Measurements from ENCODE around the gene IGFL4. TPM values are rescaled to one million over a fixed set of nuclear protein-coding genes. Genes with fewer than 3 reads are reported as not detected.

Gene IGFL4
- total RNA-seq, 2 donors from 2014 or later, result 0.33 to 0.60 TPM

DNA sequence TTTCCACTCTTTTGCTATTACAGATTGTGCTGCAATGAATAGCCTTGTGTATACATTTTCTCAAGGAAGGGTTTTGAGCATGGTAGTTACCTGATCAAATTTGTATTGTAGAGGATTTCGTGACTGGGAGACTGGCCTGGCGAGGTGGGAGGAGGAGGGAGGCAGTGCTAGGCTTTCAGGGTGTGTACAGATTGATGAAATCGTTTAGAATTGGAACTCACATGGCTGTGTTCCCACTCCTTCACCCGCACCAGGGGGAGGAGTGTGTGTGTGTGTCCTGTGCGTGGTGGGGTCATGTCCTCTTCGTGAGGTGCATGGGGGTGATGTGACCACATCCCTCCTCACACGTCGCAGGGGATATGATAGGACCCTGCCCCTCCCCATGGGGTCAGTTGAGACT lies 26.3 kb downstream of the IGFL4 start:
- Mint-ChIP-seq H3K36me3 (ENCODE audit: low read depth) (peaks cover 14% of the 10 kb centered on the region), H3K9me3 (no peaks in the 10 kb centered on the region), H3K4me1 (peaks cover 16% of the 10 kb centered on the region), H3K4me3 (peak overlapping the region; percentile 44), H3K27me3 (ENCODE audit: insufficient read depth) (peaks cover 38% of the 10 kb centered on the region), H3K27ac (no peak overlapping the region)
- peaks cover 38% of the 10 kb centered on the region for H3K27me3 ChIP-seq (ENCODE audit: control insufficient read depth, insufficient read depth, low read length, poor library complexity, severe bottlenecking)
- H3K4me1 ChIP-seq (ENCODE audit: control insufficient read depth, insufficient read depth, low read length), result no peaks in the 10 kb centered on the region
- no peak overlapping the region for H3K27ac ChIP-seq (ENCODE audit: low read depth, low read length)
- DNase-seq, result no peak
- peak overlapping the region; percentile 54 for H3K4me3 ChIP-seq (ENCODE audit: low read length)
- WGBS, 2 experiments (ENCODE audit: insufficient coverage in 1 of 2, insufficient read length in 1 of 2), result 57 to 72% methylated on average over 3 to 8 of the region's 8 CpGs
- no peak overlapping the region for H3K9ac ChIP-seq (ENCODE audit: extremely low read depth, low read length, poor library complexity, severe bottlenecking)
- TF ChIP-seq, protein P1, sequence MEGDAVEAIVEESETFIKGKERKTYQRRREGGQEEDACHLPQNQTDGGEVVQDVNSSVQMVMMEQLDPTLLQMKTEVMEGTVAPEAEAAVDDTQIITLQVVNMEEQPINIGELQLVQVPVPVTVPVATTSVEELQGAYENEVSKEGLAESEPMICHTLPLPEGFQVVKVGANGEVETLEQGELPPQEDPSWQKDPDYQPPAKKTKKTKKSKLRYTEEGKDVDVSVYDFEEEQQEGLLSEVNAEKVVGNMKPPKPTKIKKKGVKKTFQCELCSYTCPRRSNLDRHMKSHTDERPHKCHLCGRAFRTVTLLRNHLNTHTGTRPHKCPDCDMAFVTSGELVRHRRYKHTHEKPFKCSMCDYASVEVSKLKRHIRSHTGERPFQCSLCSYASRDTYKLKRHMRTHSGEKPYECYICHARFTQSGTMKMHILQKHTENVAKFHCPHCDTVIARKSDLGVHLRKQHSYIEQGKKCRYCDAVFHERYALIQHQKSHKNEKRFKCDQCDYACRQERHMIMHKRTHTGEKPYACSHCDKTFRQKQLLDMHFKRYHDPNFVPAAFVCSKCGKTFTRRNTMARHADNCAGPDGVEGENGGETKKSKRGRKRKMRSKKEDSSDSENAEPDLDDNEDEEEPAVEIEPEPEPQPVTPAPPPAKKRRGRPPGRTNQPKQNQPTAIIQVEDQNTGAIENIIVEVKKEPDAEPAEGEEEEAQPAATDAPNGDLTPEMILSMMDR (conservative IDR thresholded peaks at IDR 0.05), result no peak
- peaks cover 4% of the 10 kb centered on the region for H3K36me3 ChIP-seq (ENCODE audit: control insufficient read depth, insufficient read depth, low read length)
- H3K9me3 ChIP-seq (ENCODE audit: control insufficient read depth, low read length), result no peaks in the 10 kb centered on the region

DNA sequence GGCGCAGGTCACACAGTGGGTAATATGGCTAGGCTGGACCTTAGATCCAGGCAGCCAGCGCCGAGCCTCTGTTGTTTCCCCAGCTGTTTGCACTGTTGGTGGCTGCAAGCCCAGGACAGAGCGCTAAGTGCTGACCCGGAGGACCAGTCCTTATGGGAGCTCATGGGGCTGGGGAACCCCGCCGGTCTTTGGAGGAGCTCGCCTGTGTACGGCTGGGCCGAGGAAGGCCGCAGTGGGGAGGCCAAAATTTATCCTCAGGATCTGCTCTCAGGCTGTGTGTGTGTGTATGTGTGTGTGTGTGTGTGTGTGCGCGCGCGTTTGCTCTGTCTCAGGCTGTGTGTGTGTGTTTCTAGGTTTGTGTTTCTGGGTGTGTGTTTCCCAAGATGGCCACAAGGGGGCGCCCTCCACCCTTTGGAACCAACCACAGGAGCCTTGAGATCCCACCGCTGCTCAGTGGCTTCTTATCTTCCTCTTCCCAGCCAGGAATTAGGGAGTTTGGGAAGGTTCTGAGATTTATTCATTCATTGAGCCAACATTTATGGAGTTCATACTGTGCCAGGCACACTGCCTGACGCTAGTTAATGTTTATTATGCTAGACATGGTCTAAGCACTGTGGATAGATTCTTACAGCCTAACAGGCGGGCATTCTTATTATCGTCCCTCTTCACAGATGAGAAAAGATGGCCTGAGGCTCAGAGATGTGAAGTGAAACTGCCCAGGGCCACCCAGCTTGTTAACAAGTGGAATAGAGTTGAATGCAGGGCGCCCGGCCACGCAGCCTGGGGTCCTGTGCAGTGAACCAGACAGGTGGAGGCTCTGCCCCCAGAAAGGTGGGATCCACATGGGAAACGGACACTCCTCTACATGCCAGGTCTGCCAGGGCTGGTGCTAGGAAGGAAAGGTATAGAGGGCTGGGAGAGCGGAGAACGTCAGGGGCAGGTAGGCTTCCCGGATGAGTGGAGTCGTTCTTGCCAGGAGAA lies 31.0 kb downstream of the IGFL4 start:
- Mint-ChIP-seq H3K4me1 (peaks cover 10% of the 10 kb centered on the region), H3K9me3 (no peaks in the 10 kb centered on the region), H3K4me3 (no peak overlapping the region), H3K27ac (no peak overlapping the region), H3K36me3 (ENCODE audit: low read depth) (peaks cover 35% of the 10 kb centered on the region), H3K27me3 (ENCODE audit: insufficient read depth) (peaks cover 23% of the 10 kb centered on the region)
- 62 to 81% methylated on average over 16 to 27 of the region's 28 CpGs for WGBS, 2 experiments (ENCODE audit: insufficient coverage in 1 of 2, insufficient read length in 1 of 2)
- TF ChIP-seq, protein P1 (conservative IDR thresholded peaks at IDR 0.05), result peak; percentile 90
- H3K4me3 ChIP-seq (ENCODE audit: low read length), result no peak overlapping the region
- no peak overlapping the region for H3K27ac ChIP-seq (ENCODE audit: low read depth, low read length)
- no peaks in the 10 kb centered on the region for H3K9me3 ChIP-seq (ENCODE audit: control insufficient read depth, low read length)
- DNase-seq, result peak; percentile 95
- H3K4me1 ChIP-seq (ENCODE audit: control insufficient read depth, insufficient read depth, low read length), result no peaks in the 10 kb centered on the region
- peaks cover 21% of the 10 kb centered on the region for H3K27me3 ChIP-seq (ENCODE audit: control insufficient read depth, insufficient read depth, low read length, poor library complexity, severe bottlenecking)
- peaks cover 16% of the 10 kb centered on the region for H3K36me3 ChIP-seq (ENCODE audit: control insufficient read depth, insufficient read depth, low read length)
- H3K9ac ChIP-seq (ENCODE audit: extremely low read depth, low read length, poor library complexity, severe bottlenecking), result no peak overlapping the region

DNA sequence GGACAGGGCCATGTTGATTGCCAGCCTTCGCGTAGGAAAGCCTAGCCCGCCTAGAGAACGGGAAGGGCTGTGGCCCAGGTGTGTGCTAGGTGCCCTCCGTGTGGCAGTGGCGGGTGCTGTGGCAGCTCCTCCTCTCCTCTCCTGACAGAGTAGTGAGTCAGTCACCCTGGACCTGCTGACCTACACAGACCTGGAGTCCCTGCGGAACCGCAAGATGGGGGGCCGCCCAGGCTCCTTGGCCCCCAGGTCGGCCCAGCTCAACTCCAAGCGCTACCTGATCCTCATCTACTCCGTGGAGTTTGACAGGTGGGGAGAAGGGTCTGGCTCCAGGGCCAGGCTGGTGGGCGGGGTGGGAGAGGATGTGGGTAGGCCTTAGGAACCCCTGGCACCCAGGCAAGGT lies 34.4 kb downstream of the IGFL4 start:
- Mint-ChIP-seq H3K4me1 (peaks cover 5% of the 10 kb centered on the region), H3K4me3 (no peak overlapping the region), H3K27ac (no peak overlapping the region), H3K36me3 (ENCODE audit: low read depth) (peaks cover 37% of the 10 kb centered on the region), H3K9me3 (no peaks in the 10 kb centered on the region), H3K27me3 (ENCODE audit: insufficient read depth) (no peaks in the 10 kb centered on the region)
- 96 to 100% methylated on average over 4 to 13 of the region's 13 CpGs for WGBS, 2 experiments (ENCODE audit: insufficient coverage in 1 of 2, insufficient read length in 1 of 2)
- H3K27me3 ChIP-seq (ENCODE audit: control insufficient read depth, insufficient read depth, low read length, poor library complexity, severe bottlenecking), result no peaks in the 10 kb centered on the region
- no peak overlapping the region for H3K9ac ChIP-seq (ENCODE audit: extremely low read depth, low read length, poor library complexity, severe bottlenecking)
- H3K4me1 ChIP-seq (ENCODE audit: control insufficient read depth, insufficient read depth, low read length), result no peaks in the 10 kb centered on the region
- no peak overlapping the region for H3K4me3 ChIP-seq (ENCODE audit: low read length)
- no peak overlapping the region for H3K27ac ChIP-seq (ENCODE audit: low read depth, low read length)
- H3K36me3 ChIP-seq (ENCODE audit: control insufficient read depth, insufficient read depth, low read length), result peaks cover 21% of the 10 kb centered on the region
- DNase-seq, result no peak
- no peaks in the 10 kb centered on the region for H3K9me3 ChIP-seq (ENCODE audit: control insufficient read depth, low read length)
- TF ChIP-seq, protein P1 (conservative IDR thresholded peaks at IDR 0.05), result no peak

All from endodermal cell (in vitro differentiated cells).